ENCODE results near the gene PTTG1.
A peak's percentile ranks its signal among the peaks of the same experiment; 100 is the strongest.

Gene PTTG1

GRCh38 chr5:160421625-160422258 is at the start of gene PTTG1:
Gene PTTG1 (plus strand): TSS chr5:160421855. CDS start chr5:160422313, 458 bp downstream.
- Mint-ChIP-seq H3K27ac (peak within 1 kb of the TSS; percentile 97), H3K4me3 (peak within 1 kb of the TSS; percentile 91), H3K27me3 (no peaks in the 10 kb centered on the region), H3K9me3 (no peaks in the 10 kb centered on the region), H3K36me3 (ENCODE audit: low read depth) (peaks cover 59% of the 10 kb centered on the region), H3K4me1 (ENCODE audit: low read depth) (peaks cover 71% of the 10 kb centered on the region)
- peak; percentile 91 for DNase-seq

- H3K36me3 Mint-ChIP-seq (ENCODE audit: low read depth), result no peaks in the 10 kb centered on the region
- no peak for DNase-seq
- peaks cover 5% of the 10 kb centered on the region for H3K4me1 Mint-ChIP-seq (ENCODE audit: low read depth)
- H3K27me3 Mint-ChIP-seq, result peaks cover 62% of the 10 kb centered on the region
- no peaks in the 10 kb centered on the region for H3K9me3 Mint-ChIP-seq
- H3K27ac Mint-ChIP-seq, result no peak overlapping the region
- no peak overlapping the region for H3K4me3 Mint-ChIP-seq
Measured at GRCh38 chr5:160375166-160375565, 46.5 kb upstream of the PTTG1 start.

DNA sequence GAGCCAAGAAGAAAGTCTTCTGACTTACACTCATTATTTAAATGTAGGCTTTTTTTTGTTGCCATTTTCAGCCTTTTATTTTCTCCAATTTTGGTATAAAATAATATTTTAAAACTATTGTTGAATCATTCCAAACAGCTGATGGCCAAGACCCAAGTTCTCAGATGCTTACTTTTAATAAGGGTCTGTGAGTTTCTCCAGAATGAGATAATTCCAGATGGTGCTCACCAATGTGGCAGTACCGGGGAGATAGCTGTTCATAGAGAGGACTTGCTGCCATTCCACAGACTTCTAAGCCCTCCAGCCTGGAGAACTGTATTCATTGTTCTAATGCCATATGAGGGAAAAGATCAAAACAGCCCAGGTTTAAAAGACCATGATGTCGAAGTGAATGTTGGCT is 46.0 kb upstream of the PTTG1 start:
- peaks cover 59% of the 10 kb centered on the region for H3K27me3 Mint-ChIP-seq
- no peaks in the 10 kb centered on the region for H3K9me3 Mint-ChIP-seq
- no peak for DNase-seq
- H3K36me3 Mint-ChIP-seq (ENCODE audit: low read depth), result no peaks in the 10 kb centered on the region
- H3K27ac Mint-ChIP-seq, result no peak overlapping the region
- no peak overlapping the region for H3K4me3 Mint-ChIP-seq
- peaks cover 3% of the 10 kb centered on the region for H3K4me1 Mint-ChIP-seq (ENCODE audit: low read depth)

DNA sequence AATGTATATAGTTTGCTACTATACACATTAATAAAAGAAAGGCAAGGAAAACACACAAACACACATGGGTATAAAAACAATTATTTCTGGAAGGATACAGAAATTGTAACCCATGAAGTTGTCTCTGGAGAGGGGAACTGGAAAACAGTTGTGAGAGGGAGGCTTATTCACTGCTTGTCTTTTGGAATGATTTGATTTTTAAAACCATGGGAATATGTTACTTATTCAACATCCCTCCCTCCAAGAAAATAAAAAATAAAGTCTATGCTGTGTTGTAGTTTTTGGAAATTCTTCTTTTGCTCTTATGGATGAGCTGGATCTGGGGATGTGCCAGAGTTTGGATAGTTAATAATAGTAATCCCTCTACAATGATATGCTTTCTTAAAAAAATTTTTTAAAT is 45.2 kb upstream of the PTTG1 start:
- H3K9me3 Mint-ChIP-seq, result no peaks in the 10 kb centered on the region
- no peak overlapping the region for H3K27ac Mint-ChIP-seq
- no peaks in the 10 kb centered on the region for H3K36me3 Mint-ChIP-seq (ENCODE audit: low read depth)
- peaks cover 52% of the 10 kb centered on the region for H3K27me3 Mint-ChIP-seq
- no peaks in the 10 kb centered on the region for H3K4me1 Mint-ChIP-seq (ENCODE audit: low read depth)
- H3K4me3 Mint-ChIP-seq, result no peak overlapping the region
- no peak for DNase-seq

DNA sequence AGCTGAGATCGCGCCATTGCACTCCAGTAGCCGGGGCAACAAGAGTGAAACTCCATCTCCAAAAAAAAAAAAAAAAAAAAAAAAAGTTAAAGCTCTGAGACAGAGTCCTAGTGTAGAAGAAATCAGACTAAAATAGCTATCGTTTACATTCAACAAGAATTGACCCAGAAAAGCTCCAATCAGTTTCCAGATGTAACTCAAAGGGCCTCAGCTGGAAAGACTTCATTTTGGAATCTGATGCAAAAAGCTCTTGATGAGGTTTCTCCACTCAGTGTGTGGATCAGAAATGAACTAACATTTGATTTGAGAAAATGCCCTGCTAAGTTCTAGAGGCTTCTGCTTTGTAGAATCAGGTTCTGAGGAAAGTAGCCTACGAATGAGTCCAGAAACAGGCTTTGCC is 44.0 kb upstream of the PTTG1 start:
- Mint-ChIP-seq H3K36me3 (ENCODE audit: low read depth) (no peaks in the 10 kb centered on the region), H3K4me3 (no peak overlapping the region), H3K4me1 (ENCODE audit: low read depth) (no peaks in the 10 kb centered on the region), H3K27me3 (peaks cover 40% of the 10 kb centered on the region), H3K9me3 (no peaks in the 10 kb centered on the region), H3K27ac (no peak overlapping the region)
- DNase-seq, result no peak

DNA sequence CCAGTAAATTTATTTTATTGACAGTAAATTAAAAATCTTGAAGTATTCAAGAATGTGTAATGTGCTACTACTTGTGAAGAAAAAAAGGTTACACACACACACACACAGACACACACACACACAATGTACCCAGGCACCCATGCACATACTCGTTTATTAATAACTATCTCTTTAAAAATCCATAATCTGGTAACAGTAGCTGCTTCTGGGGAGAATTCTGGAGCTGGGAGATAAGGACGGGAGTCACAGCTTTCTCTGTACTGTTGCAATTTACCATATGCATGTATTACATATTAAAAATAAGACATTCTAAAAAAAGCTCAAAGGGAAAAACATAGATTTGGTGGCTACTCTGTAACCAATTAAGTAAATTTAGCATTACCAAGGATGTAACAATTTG is 43.3 kb upstream of the PTTG1 start:
- Mint-ChIP-seq H3K36me3 (ENCODE audit: low read depth) (no peaks in the 10 kb centered on the region), H3K4me3 (no peak overlapping the region), H3K27me3 (peaks cover 33% of the 10 kb centered on the region), H3K27ac (no peak overlapping the region), H3K4me1 (ENCODE audit: low read depth) (no peaks in the 10 kb centered on the region), H3K9me3 (no peaks in the 10 kb centered on the region)
- no peak for DNase-seq

DNA sequence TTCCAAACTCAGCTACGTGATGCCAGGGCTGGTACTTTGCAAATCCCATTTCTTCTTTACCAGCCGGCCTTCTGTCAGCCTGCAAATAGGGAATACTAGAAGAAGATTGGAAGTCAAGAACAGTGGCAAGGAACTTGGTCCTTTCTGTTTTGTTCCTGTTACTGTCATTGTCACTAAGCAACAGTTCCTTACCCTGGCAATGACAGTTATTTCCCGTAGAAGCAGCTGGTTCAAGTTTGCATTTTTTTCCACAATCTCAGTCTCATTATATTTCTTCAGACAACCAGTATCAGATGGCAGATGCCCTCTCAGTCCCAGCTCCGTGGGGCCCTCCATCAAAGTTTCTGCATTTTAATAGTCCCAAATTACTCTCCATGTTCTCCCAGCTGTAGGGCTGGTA is 42.1 kb upstream of the PTTG1 start:
- H3K4me3 Mint-ChIP-seq, result no peak overlapping the region
- no peaks in the 10 kb centered on the region for H3K9me3 Mint-ChIP-seq
- no peaks in the 10 kb centered on the region for H3K36me3 Mint-ChIP-seq (ENCODE audit: low read depth)
- no peak overlapping the region for H3K27ac Mint-ChIP-seq
- DNase-seq, result no peak
- no peaks in the 10 kb centered on the region for H3K4me1 Mint-ChIP-seq (ENCODE audit: low read depth)
- peaks cover 24% of the 10 kb centered on the region for H3K27me3 Mint-ChIP-seq

GRCh38 chr5:160380041-160380440 is 41.6 kb upstream of the PTTG1 start:
- H3K9me3 Mint-ChIP-seq, result no peaks in the 10 kb centered on the region

GRCh38 chr5:160382346-160382745 is 39.3 kb upstream of the PTTG1 start:
- Mint-ChIP-seq H3K27me3 (peaks cover 8% of the 10 kb centered on the region), H3K4me3 (no peak overlapping the region), H3K4me1 (ENCODE audit: low read depth) (no peaks in the 10 kb centered on the region), H3K36me3 (ENCODE audit: low read depth) (no peaks in the 10 kb centered on the region), H3K27ac (no peak overlapping the region), H3K9me3 (peaks cover 2% of the 10 kb centered on the region)
- DNase-seq, result no peak

More at GRCh38 chr5:160380041-160380440, 41.6 kb upstream of the PTTG1 start:
- no peak for DNase-seq
- Mint-ChIP-seq H3K27me3 (peaks cover 19% of the 10 kb centered on the region), H3K27ac (no peak overlapping the region), H3K4me3 (no peak overlapping the region), H3K36me3 (ENCODE audit: low read depth) (no peaks in the 10 kb centered on the region), H3K4me1 (ENCODE audit: low read depth) (no peaks in the 10 kb centered on the region)

- no peak overlapping the region for H3K27ac Mint-ChIP-seq
- peaks cover 3% of the 10 kb centered on the region for H3K27me3 Mint-ChIP-seq
- H3K4me1 Mint-ChIP-seq (ENCODE audit: low read depth), result no peaks in the 10 kb centered on the region
- H3K36me3 Mint-ChIP-seq (ENCODE audit: low read depth), result peaks cover 2% of the 10 kb centered on the region
- H3K4me3 Mint-ChIP-seq, result no peak overlapping the region
- peaks cover 15% of the 10 kb centered on the region for H3K9me3 Mint-ChIP-seq
- DNase-seq, result no peak
Measured at GRCh38 chr5:160384681-160385080, 37.0 kb upstream of the PTTG1 start.

GRCh38 chr5:160385496-160385895 is 36.2 kb upstream of the PTTG1 start:
- no peak overlapping the region for H3K4me3 Mint-ChIP-seq
- no peak for DNase-seq
- no peak overlapping the region for H3K27ac Mint-ChIP-seq
- H3K4me1 Mint-ChIP-seq (ENCODE audit: low read depth), result no peaks in the 10 kb centered on the region
- no peaks in the 10 kb centered on the region for H3K27me3 Mint-ChIP-seq
- peaks cover 15% of the 10 kb centered on the region for H3K9me3 Mint-ChIP-seq
- peaks cover 2% of the 10 kb centered on the region for H3K36me3 Mint-ChIP-seq (ENCODE audit: low read depth)

- Mint-ChIP-seq H3K36me3 (ENCODE audit: low read depth) (peaks cover 2% of the 10 kb centered on the region), H3K9me3 (peaks cover 15% of the 10 kb centered on the region), H3K27me3 (no peaks in the 10 kb centered on the region), H3K4me1 (ENCODE audit: low read depth) (no peaks in the 10 kb centered on the region), H3K27ac (no peak overlapping the region), H3K4me3 (no peak overlapping the region)
- DNase-seq, result no peak
Measured at GRCh38 chr5:160387445-160387844, 34.2 kb upstream of the PTTG1 start.

- peaks cover 15% of the 10 kb centered on the region for H3K9me3 Mint-ChIP-seq
- no peaks in the 10 kb centered on the region for H3K4me1 Mint-ChIP-seq (ENCODE audit: low read depth)
- DNase-seq, result no peak
- no peak overlapping the region for H3K27ac Mint-ChIP-seq
- H3K36me3 Mint-ChIP-seq (ENCODE audit: low read depth), result peaks cover 2% of the 10 kb centered on the region
- H3K4me3 Mint-ChIP-seq, result no peak overlapping the region
- H3K27me3 Mint-ChIP-seq, result no peaks in the 10 kb centered on the region
Measured at GRCh38 chr5:160390787-160391696, 30.6 kb upstream of the PTTG1 start.

- Mint-ChIP-seq H3K4me1 (ENCODE audit: low read depth) (peaks cover 16% of the 10 kb centered on the region), H3K36me3 (ENCODE audit: low read depth) (peaks cover 9% of the 10 kb centered on the region), H3K9me3 (no peaks in the 10 kb centered on the region), H3K4me3 (no peak overlapping the region), H3K27me3 (no peaks in the 10 kb centered on the region), H3K27ac (no peak overlapping the region)
- no peak for DNase-seq
Measured at GRCh38 chr5:160395111-160395510, 26.5 kb upstream of the PTTG1 start.

DNA sequence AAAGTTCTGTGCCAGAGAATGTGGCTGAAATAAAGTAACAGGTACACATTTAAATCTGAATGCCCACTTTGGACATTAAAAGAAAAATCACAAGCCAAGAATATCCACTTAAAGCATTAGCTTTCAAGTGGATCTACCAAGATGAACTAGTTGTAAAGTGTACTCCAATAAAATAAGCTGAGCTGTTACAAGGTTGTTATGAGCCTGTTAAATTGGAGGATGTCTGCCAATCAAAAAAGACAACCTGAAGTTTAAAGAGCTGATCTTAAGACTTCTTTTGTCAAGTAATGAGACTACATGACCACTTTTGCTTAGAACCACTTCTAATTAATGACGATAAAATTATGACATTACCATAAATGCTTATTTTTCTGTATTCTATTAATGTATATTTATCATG is 24.2 kb upstream of the PTTG1 start:
- H3K4me3 Mint-ChIP-seq, result no peak overlapping the region
- no peaks in the 10 kb centered on the region for H3K9me3 Mint-ChIP-seq
- H3K27me3 Mint-ChIP-seq, result no peaks in the 10 kb centered on the region
- DNase-seq, result no peak
- H3K4me1 Mint-ChIP-seq (ENCODE audit: low read depth), result peaks cover 22% of the 10 kb centered on the region
- H3K36me3 Mint-ChIP-seq (ENCODE audit: low read depth), result peaks cover 27% of the 10 kb centered on the region
- no peak overlapping the region for H3K27ac Mint-ChIP-seq

All from activated T-cell treated with anti-CD3 and anti-CD28 coated beads, Interleukin-2, amount 50 U/mL, for 24 hours (primary cell).